GM18907 (cell line): ENCODE measurements around the gene FERMT3.
A peak's percentile ranks its signal among the peaks of the same experiment; 100 is the strongest.

Source experiments
- ATAC-seq: cut with Tn5 transposase; IDR thresholded peaks from one replicate; pipeline ENCODE4 v1.9.1; 2021; ENCODE audit warnings: mild to moderate bottlenecking, moderate library complexity; ENCODE audit not compliant: unreplicated experiment

FERMT3 gene

DNA sequence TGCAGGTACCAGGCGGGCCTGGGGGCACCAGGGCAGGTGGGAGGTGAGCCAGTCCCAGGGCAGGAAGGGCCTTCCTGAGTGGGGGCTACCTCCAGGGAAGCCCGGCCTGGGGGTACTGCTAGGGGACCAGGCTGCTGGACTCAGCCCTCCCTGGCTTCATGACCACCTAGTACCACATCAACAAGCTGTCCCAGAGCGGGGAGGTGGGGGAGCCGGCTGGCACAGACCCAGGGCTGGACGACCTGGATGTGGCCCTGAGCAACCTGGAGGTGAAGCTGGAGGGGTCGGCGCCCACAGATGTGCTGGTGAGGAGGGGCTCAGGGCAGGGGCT, 12.8 kb downstream of the FERMT3 start:
- no peak for ATAC-seq

DNA sequence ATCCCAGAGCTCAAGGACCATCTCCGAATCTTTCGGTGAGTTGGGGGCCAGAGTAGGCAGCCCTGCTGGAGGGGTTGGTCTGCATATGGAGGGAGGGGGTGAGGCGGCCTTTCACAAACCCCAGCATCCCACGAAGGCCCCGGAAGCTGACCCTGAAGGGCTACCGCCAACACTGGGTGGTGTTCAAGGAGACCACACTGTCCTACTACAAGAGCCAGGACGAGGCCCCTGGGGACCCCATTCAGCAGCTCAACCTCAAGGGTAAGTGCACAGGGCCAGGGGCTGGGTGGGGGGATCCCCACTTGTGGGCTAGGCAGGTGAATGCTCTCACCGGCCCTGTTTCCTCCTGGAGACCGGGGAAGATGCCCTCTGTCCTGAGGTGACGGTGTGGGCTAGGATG, 13.2 kb downstream of the FERMT3 start:
- ATAC-seq: no peak

DNA sequence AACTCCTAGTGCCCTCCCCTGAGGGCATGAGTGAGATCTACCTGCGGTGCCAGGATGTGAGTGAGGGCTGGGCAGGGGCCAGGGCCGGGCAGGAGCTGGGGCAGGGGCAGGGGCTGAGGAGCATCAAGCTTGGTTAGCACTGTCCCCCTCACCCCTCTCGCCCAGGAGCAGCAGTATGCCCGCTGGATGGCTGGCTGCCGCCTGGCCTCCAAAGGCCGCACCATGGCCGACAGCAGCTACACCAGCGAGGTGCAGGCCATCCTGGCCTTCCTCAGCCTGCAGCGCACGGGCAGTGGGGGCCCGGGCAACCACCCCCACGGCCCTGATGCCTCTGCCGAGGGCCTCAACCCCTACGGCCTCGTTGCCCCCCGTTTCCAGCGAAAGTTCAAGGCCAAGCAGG, 13.8 kb downstream of the FERMT3 start:
- no peak for ATAC-seq

DNA sequence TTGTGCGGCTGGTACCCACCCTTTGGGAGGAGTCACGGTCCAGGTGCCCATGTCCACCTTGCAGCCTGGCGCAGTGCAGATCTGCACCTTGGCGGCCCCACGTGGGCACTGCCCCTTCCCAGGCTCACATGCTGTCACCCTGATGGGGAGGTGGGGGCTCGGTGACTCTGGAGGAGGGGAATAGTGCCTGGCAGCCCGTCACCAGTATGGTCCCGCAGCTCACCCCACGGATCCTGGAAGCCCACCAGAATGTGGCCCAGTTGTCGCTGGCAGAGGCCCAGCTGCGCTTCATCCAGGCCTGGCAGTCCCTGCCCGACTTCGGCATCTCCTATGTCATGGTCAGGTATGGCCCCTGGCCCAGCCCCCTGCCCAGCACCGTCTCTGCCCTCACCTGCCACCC, 14.3 kb downstream of the FERMT3 start:
- ATAC-seq: no peak

DNA sequence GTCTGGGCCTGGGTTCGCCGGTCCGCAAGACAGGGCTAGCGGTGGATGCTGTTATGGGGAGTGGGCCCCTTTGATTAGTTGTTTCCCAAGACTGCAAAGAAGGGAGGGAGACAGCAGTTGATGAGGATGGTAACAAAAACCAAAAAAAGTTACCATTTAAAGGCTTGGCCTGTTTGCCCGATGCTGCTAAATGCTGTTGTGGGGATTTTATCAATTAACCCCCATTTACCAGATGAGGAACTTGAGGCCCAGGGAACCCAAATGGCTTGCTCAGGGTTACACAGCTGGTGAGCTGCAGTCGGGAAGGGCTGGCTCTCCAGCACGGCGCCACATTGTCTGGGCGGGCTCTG, 16.1 kb downstream of the FERMT3 start:
- ATAC-seq: no peak

DNA sequence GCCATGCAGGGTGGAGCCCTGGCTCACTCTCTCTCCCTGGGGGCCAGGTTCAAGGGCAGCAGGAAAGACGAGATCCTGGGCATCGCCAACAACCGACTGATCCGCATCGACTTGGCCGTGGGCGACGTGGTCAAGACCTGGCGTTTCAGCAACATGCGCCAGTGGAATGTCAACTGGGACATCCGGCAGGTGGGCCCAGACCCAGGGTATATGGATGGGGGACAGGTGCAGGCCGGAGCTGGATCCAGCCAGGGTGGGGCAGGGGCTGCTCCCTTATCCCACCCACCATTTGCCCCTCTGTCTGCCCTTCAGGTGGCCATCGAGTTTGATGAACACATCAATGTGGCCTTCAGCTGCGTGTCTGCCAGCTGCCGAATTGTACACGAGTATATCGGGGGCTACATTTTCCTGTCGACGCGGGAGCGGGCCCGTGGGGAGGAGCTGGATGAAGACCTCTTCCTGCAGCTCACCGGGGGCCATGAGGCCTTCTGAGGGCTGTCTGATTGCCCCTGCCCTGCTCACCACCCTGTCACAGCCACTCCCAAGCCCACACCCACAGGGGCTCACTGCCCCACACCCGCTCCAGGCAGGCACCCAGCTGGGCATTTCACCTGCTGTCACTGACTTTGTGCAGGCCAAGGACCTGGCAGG, 16.6 kb downstream of the FERMT3 start:
- no peak for ATAC-seq

DNA sequence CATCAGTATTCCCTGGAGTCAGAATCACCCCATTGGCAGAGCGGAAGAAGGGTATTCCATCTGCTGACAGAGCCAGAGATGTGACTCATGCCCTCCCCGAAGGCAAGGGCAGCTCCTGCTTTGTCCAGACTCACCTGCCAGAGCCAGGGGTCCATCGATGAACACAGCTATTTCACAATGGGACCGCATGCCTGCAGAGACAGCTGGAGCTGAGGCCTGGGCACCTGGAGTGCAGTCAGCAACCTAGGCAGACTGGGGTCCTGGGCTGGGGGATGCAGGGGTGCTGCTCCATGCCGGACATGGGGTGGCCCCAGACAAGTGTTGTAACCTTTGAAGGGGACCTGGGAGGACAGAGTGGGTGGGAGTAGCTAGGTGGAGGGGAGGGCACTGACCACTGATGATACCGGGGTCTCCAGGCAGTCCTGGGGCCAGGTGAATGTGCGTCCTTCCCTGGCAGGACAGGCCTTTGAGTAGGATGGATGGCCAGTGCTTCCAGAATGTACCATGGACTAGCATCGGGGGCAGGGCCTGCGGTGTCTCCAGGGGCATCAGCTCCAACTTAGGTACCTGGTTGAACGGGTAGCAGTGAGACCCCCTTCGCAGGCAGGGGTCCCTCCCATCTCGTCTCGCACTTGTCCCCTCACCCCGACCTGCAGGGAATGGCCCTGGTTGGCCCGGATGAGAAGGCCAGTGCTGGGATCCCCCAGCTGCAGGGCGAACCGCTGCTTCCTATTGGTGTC, 17.8 kb downstream of the FERMT3 start:
- ATAC-seq: no peak

DNA sequence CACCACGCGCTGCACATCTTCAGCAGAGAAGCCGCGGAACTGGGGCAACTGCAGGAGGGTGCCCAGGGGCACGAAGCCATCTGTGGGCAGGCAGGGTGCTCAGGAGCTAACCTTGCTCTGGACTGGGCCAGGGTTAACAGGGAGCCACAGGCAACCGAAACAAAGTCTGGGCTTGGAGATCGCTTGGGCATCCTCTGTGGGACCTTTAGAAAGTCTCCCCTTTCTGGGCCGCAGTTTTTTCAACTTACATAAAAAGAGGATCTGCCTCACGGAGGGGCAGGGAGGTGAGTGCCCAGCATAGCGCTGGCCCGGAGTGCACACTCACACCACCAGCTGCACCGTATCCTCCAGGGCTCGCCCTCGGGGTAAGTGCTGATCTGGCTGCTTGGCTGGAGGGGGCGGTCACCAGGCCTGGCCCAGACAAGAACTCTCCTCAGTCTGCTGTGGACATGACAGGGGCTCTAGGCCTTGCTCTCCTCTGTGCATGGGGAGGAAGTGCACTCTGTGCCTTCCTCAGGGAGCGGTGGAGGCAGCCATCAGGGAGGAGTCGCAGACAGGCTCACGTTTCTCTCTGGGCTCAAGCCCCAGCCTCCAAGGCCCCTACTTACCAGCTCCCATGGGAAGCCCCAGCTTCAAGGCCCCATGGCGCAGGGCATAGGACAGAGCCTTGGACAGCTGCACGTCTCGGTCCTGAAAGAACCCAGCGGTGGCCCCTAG, 18.5 kb downstream of the FERMT3 start:
- no peak for ATAC-seq

DNA sequence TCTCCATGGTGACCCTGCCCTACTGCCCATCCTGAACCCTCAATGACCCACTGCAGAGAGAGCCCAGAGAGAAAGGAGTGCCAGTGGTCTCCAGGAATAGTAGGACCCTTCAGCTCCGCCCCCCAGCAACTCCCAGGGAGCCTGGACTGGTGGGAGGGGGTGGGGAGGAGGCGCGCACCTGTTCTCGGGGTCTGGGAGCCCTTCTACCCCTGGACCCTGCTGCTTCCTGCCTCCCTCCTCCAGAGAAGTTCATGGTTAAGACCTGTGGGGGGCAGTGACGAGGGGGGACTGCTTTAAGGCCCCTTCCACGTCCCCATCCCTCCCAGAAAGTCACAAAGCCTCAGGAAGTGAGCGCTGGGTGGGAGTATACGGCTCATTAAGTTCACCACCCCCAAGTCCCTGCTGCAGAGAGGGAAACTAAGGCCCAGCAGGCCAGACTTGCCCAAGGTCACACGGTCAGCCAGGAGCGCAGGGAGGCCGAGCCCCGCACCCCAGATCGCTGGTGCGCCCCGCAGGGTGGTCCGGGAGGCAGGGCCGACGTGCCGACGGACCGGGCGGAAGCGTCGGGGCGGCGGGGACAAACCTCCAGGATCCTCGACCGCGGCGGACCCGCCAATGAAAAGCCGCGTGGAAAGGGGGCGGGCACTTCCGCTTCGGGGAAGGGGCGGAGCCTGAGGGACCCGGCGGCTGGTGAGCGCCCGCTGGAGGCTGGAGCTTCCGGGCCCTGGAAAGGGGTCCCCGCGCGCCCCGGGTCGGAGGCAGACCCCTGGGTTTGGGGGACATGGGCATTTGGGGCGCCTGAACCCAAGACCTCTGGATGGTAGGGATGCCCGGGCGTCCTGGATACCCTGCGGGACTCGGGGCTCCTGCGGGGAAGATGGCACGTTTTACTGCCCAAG, 19.3 kb downstream of the FERMT3 start, which contains the start of the genes NUDT22 and TRPT1:
Gene NUDT22, plus strand, starts transcription at position 667 of the 899 bp plus-strand sequence. CDS start 379 bp downstream, outside the sequence.
Gene TRPT1, minus strand, starts transcription at position 579 of the 899 bp plus-strand sequence. Its CDS starts 326 bp downstream, at position 253.
- peak; percentile 48 for ATAC-seq

DNA sequence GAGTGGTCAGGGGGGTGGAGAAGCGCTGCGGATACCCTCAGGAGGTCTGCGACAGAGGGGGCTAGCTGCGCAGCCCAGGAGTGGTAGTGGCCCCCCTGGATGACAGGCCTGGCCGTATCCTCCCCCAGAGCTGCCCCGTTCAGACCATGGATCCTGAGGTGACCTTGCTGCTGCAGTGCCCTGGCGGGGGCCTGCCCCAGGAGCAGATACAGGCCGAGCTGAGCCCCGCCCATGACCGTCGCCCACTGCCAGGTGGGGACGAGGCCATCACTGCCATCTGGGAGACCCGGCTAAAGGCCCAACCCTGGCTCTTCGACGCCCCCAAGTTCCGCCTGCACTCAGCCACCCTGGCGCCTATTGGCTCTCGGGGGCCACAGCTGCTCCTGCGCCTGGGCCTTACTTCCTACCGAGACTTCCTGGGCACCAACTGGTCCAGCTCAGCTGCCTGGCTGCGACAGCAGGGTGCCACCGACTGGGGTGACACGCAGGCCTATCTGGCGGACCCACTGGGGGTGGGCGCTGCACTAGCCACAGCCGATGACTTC, 20.1 kb downstream of the FERMT3 start:
- no peak for ATAC-seq

DNA sequence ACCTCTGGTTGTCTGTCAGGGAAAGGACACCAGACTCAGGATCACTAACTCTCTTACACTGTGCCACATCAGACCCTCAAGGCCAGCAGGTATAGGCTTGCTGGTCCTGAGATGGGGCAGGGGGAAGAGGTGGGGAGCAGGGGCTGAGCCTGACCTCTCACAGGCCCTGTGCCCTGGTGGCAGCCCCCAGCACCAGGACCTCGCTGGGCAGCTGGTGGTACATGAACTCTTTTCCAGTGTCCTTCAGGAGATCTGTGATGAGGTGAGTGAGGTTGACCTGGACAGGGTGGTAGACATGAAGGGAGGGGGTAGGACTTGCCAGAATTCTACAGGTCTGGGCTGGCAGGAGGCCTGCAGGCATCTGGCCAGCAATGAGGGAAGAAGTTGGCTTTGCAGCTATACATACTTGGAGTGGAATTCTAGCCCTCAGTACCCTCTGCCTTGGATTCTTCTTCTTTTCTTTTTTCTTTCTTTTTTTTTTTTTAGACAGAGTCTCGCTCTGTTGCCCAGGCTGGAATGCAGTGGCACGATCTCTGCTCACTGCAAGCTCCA, 21.0 kb downstream of the FERMT3 start:
- ATAC-seq: no peak

DNA sequence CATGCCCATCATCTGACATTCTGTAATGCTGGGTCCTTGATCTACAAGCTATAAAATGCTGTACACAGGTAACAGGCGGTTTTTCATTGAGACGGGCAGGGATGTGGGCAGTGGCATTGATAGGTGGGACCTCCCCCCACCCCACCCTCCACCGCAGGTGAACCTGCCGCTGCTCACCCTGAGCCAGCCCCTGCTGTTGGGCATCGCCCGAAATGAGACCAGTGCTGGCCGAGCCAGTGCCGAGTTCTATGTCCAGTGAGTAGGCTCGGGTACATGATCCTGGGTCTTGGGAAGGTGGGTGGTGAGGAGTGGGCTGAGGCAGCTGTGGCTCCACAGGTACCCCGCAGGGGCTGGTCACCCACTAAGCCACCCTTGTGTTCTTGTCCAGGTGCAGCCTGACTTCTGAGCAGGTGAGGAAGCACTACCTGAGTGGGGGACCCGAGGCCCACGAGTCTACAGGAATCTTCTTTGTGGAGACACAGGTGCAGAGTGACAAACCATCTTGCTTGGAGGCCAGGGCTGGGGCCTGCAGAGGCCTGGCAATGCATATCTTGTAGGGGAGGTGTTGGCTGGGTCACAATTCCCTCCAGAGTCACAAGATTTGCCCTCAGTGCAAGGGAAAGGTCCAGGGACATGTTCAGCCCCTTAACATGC, 22.7 kb downstream of the FERMT3 start:
- ATAC-seq: no peak

DNA sequence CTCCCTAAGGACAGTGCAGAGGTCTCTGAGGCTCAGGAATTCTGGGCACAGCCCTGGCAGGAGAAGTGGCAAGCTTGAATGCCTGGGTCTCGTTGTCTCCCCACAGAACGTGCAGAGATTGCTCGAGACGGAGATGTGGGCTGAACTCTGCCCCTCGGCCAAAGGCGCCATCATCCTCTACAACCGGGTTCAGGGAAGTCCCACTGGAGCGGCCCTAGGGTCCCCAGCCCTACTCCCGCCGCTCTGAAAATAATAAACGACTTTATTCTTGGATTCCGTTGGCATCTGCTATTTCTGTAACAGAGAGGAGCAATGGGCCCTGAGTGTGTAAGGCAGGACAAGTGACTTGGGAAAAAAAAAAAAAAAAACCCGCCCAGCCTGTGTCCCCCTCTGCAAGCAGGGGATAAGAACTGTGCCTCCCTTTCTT, 23.2 kb downstream of the FERMT3 start:
- ATAC-seq: no peak

DNA sequence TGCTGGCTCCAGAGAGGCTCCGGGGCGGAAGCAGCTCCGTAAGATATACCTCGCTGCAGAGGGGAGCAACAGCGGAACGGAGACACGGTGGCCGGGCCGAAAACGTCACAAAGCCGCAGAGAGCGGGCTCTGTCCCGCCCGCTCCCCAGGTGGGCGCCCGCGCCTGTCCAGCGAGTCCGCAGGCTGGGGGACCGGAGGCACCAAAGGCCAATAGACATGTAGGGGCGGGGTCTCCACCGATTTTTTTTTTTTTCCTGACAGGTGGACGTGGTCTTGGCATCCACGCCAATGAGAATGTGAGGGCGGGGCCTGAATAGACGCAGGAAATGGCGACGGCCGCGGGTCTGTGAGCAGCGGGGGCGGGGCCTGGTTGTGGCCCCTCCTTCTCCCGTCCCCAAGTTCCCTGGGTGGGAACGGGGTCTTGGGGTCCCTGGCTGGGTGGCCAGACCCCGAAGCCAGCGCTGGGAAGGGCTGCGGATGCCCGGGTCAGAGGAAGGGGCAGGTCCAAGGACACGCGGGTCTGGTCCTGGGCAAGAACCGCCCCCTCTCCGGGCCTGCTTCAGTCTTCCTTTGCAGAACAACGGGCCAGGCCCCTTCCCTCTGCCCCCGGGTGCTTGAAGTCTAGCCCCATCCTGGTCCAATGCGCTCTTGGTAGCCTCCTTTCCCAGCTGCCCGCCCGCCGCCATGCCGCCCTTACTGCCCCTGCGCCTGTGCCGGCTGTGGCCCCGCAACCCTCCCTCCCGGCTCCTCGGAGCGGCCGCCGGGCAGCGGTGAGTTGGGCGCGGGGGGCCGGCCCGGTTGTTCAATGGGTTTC, 23.9 kb downstream of the FERMT3 start, which contains the start of gene DNAJC4:
Gene DNAJC4, plus strand, starts transcription at position 378 of the 814 bp plus-strand sequence. Its CDS starts 307 bp downstream, at position 685.
- peak; percentile 48 for ATAC-seq

DNA sequence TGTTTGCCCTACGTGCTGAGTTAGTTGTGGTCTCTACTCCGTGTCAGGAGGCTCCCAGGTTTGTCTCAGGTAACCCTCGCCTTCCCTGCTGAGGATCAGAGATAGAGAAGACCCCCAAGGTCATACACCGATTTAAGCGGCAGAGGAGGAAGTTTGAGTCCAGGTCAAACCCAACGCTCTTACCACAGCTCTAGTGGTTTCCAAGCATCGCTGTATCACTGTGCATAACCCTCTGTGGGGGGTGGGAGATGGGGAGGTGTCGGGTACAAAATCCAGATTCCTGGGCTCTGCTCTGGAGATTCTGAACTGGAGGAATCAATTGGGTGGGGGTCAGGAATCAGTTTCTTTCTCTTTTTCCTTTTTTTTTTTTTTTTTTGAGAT, 24.5 kb downstream of the FERMT3 start:
- no peak for ATAC-seq

DNA sequence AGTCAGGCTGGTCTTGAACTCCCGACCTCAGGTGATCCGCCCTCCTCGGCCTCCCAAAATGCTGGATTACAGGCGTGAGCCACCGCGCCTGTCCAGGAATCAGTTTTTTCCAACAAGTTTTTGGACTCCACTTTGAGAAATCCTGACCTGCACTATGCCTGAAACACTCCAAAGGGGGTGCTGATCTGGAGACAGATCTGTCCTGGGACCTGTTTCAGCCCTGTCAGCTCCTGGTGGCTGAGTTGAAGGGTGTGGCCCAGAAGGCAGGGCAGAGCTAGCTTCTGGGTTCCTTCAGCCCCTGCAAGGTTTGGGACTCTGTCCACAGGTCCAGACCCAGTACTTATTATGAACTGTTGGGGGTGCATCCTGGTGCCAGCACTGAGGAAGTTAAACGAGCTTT, 25.0 kb downstream of the FERMT3 start:
- ATAC-seq: no peak

DNA sequence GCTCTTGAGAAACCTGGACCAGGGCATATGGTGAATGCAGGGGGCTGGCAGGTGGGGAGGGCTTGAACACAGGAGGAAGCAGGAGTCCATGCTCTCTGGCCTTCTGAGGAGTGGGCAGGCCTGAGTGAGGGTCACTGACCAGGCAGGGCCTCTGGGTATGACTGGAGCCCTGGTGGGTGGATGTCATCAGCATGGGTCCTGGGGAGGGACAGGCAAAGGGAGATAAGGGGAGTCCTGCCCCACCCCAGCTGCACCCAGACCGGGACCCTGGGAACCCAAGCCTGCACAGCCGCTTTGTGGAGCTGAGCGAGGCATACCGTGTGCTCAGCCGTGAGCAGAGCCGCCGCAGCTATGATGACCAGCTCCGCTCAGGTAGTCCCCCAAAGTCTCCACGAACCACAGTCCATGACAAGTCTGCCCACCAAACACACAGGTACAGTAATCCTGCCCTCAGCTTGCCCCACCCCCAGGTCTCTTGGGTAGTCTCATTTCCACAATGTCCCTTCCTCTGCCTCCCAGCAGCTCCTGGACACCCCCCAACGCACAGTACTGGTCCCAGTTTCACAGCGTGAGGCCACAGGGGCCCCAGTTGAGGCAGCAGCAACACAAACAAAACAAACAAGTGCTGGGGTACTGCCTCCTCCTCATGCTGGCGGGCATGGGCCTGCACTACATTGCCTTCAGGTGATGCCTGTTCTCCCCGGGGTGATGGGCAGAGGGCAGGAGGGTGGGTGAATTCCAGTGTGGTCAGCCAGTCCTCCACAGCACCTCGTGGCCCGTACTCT, 25.9 kb downstream of the FERMT3 start:
- no peak for ATAC-seq

DNA sequence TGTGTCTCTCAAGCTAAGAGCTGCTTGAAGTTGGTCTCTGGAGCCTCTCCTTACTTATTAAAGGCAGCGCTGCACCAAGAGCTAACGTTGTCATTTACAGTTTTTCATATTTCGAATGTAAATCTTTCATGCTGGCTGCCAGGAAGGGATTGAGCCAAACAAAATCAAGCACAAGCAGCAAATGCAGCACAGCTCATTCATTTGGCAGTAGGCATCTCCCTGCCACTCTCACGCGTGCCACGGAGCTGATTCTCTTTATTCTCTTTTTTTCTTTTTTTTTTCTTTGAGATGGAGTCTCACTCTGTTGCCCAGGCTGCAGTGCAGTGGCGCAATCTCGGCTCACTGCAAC, 26.4 kb downstream of the FERMT3 start:
- no peak for ATAC-seq
